ENCODE data around the gene HOXC9.

GRCh38 chr12:54026640-54027441 lies 26.9 kb downstream of the HOXC9 start:
- TF ChIP-seq, protein P1, sequence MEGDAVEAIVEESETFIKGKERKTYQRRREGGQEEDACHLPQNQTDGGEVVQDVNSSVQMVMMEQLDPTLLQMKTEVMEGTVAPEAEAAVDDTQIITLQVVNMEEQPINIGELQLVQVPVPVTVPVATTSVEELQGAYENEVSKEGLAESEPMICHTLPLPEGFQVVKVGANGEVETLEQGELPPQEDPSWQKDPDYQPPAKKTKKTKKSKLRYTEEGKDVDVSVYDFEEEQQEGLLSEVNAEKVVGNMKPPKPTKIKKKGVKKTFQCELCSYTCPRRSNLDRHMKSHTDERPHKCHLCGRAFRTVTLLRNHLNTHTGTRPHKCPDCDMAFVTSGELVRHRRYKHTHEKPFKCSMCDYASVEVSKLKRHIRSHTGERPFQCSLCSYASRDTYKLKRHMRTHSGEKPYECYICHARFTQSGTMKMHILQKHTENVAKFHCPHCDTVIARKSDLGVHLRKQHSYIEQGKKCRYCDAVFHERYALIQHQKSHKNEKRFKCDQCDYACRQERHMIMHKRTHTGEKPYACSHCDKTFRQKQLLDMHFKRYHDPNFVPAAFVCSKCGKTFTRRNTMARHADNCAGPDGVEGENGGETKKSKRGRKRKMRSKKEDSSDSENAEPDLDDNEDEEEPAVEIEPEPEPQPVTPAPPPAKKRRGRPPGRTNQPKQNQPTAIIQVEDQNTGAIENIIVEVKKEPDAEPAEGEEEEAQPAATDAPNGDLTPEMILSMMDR (conservative IDR thresholded peaks at IDR 0.05; ENCODE audit: low read length): no peak
- TF ChIP-seq EZH2phosphoT487 (IDR thresholded peaks at IDR 0.05; ENCODE audit: borderline replicate concordance): no peak

Measured in Loucy (cell line).